Measurements from ENCODE around the gene PAGR1. TPM values are rescaled to one million over a fixed set of nuclear protein-coding genes. Genes with fewer than 3 reads are reported as not detected.
A peak's percentile ranks its signal among the peaks of the same experiment; 100 is the strongest.

PAGR1 gene
- total and polyA plus RNA-seq, 10 of the 15 experiments (the other 5 are each of a cell fraction or from before 2014, with no cell fraction given) = 1.1 to 57.7 (median 23.4) TPM

- TF ChIP-seq RELB (IDR thresholded peaks at IDR 0.05; ENCODE audit: low read depth) (peak; percentile 91; the same call in 1 of the 2 replicates), YY1 (IDR thresholded peaks at IDR 0.05; ENCODE audit: low read depth, low read length) (peak; percentile 86), POLR2A (IDR thresholded peaks at IDR 0.05; ENCODE audit: low read depth, low read length) (peak; percentile 85), NKRF (conservative IDR thresholded peaks at IDR 0.05) (0 out of 2 replicates have a peak, but pooled peaks have one; percentile 14), IKZF1 (conservative IDR thresholded peaks at IDR 0.05) (peak; percentile 100), ZBTB4 (CRISPR knock-in tag; IDR thresholded peaks at IDR 0.05) (no peak), PBX3 (IDR thresholded peaks at IDR 0.05; ENCODE audit: insufficient replicate concordance, low read depth, low read length) (peak; percentile 89), EGR1 (IDR thresholded peaks at IDR 0.05; ENCODE audit: borderline replicate concordance in 1 of 2, low read depth in 2 of 2, low read length in 2 of 2) (peak in 1 of 2 experiments; percentile 46; a peak in 1 of 3 replicates), ZNF274 (IDR thresholded peaks at IDR 0.05; ENCODE audit: insufficient read depth, insufficient read length) (no peak), NR2F1 (conservative IDR thresholded peaks at IDR 0.05) (no peak), ZBED1 (IDR thresholded peaks at IDR 0.05; ENCODE audit: borderline replicate concordance) (peak; percentile 83; the same call in 1 of the 2 replicates), ESRRA (IDR thresholded peaks at IDR 0.05; ENCODE audit: low read length) (no peak), POLR2AphosphoS2 (IDR thresholded peaks at IDR 0.05; ENCODE audit: low read depth, low read length) (peak; percentile 78; the same call in 1 of the 2 replicates), IRF3 (IDR thresholded peaks at IDR 0.05) (no peak), IKZF2 (IDR thresholded peaks at IDR 0.05) (peak; percentile 99), GATAD2B (conservative IDR thresholded peaks at IDR 0.05; ENCODE audit: low read depth) (peak; percentile 48)
Observed at GRCh38 chr16:29811170-29811895, 4.6 kb upstream of the PAGR1 start (continued).
